Activated naive CD8-positive, alpha-beta T cell (primary cell): ENCODE results near the gene NSF.
"Not testable (repeated sequence)": the region's sequence is repeated elsewhere in the genome, so short reads cannot be mapped to it uniquely, and the experiment has no call there.

Experiments
- H3K27ac Mint-ChIP-seq: one replicate; pipeline ENCODE4 v1.8.0; 2021; ENCODE audit warnings: mixed read lengths
- H3K27me3 Mint-ChIP-seq: one replicate; pipeline ENCODE4 v1.8.0; 2021; ENCODE audit warnings: mixed read lengths
- H3K36me3 Mint-ChIP-seq: one replicate; pipeline ENCODE4 v1.8.0; 2021; ENCODE audit warnings: mixed read lengths
- H3K4me1 Mint-ChIP-seq: one replicate; pipeline ENCODE4 v1.8.0; 2021; ENCODE audit warnings: low read depth, mixed read lengths
- H3K4me3 Mint-ChIP-seq: one replicate; pipeline ENCODE4 v1.8.0; 2021; ENCODE audit warnings: mild to moderate bottlenecking, mixed read lengths
- H3K9me3 Mint-ChIP-seq: one replicate; pipeline ENCODE4 v1.8.0; 2021; ENCODE audit warnings: low read depth, mixed read lengths

NSF gene

GRCh38 chr17:46613876-46614275 lies 23.4 kb downstream of the NSF start:
- not testable (repeated sequence) for H3K27me3 Mint-ChIP-seq, H3K36me3 Mint-ChIP-seq, H3K4me1 Mint-ChIP-seq, H3K9me3 Mint-ChIP-seq, H3K4me3 Mint-ChIP-seq, H3K27ac Mint-ChIP-seq

- not testable (repeated sequence) for H3K4me1 Mint-ChIP-seq, H3K27me3 Mint-ChIP-seq, H3K4me3 Mint-ChIP-seq, H3K36me3 Mint-ChIP-seq, H3K9me3 Mint-ChIP-seq, H3K27ac Mint-ChIP-seq
Measured at GRCh38 chr17:46617121-46617520, 26.7 kb downstream of the NSF start.

GRCh38 chr17:46618975-46619374 lies 28.5 kb downstream of the NSF start:
- H3K27me3 Mint-ChIP-seq, H3K36me3 Mint-ChIP-seq, H3K9me3 Mint-ChIP-seq, H3K4me1 Mint-ChIP-seq, H3K27ac Mint-ChIP-seq, H3K4me3 Mint-ChIP-seq: not testable (repeated sequence)

GRCh38 chr17:46623790-46624189 lies 33.3 kb downstream of the NSF start:
- H3K36me3 Mint-ChIP-seq, H3K27ac Mint-ChIP-seq, H3K9me3 Mint-ChIP-seq, H3K27me3 Mint-ChIP-seq, H3K4me1 Mint-ChIP-seq, H3K4me3 Mint-ChIP-seq: not testable (repeated sequence)

- not testable (repeated sequence) for H3K4me3 Mint-ChIP-seq, H3K4me1 Mint-ChIP-seq, H3K27me3 Mint-ChIP-seq, H3K27ac Mint-ChIP-seq, H3K9me3 Mint-ChIP-seq, H3K36me3 Mint-ChIP-seq
Measured at GRCh38 chr17:46624726-46625125, 34.3 kb downstream of the NSF start.

- H3K36me3 Mint-ChIP-seq, H3K27me3 Mint-ChIP-seq, H3K4me3 Mint-ChIP-seq, H3K4me1 Mint-ChIP-seq, H3K9me3 Mint-ChIP-seq, H3K27ac Mint-ChIP-seq: not testable (repeated sequence)
Measured at GRCh38 chr17:46627452-46627851, 37.0 kb downstream of the NSF start.

- not testable (repeated sequence) for H3K36me3 Mint-ChIP-seq, H3K27ac Mint-ChIP-seq, H3K27me3 Mint-ChIP-seq, H3K9me3 Mint-ChIP-seq, H3K4me3 Mint-ChIP-seq, H3K4me1 Mint-ChIP-seq
Measured at GRCh38 chr17:46628753-46629436, 38.4 kb downstream of the NSF start.

GRCh38 chr17:46632146-46632545 lies 41.7 kb downstream of the NSF start:
- not testable (repeated sequence) for H3K4me3 Mint-ChIP-seq, H3K27ac Mint-ChIP-seq, H3K9me3 Mint-ChIP-seq, H3K27me3 Mint-ChIP-seq, H3K4me1 Mint-ChIP-seq, H3K36me3 Mint-ChIP-seq

GRCh38 chr17:46634844-46635243 lies 44.4 kb downstream of the NSF start:
- not testable (repeated sequence) for H3K27ac Mint-ChIP-seq, H3K9me3 Mint-ChIP-seq, H3K4me1 Mint-ChIP-seq, H3K36me3 Mint-ChIP-seq, H3K27me3 Mint-ChIP-seq, H3K4me3 Mint-ChIP-seq

- H3K36me3 Mint-ChIP-seq, H3K4me3 Mint-ChIP-seq, H3K9me3 Mint-ChIP-seq, H3K4me1 Mint-ChIP-seq, H3K27ac Mint-ChIP-seq, H3K27me3 Mint-ChIP-seq: not testable (repeated sequence)
Measured at GRCh38 chr17:46641861-46642656, 51.6 kb downstream of the NSF start.

- H3K36me3 Mint-ChIP-seq, H3K4me1 Mint-ChIP-seq, H3K27ac Mint-ChIP-seq, H3K9me3 Mint-ChIP-seq, H3K4me3 Mint-ChIP-seq, H3K27me3 Mint-ChIP-seq: not testable (repeated sequence)
Measured at GRCh38 chr17:46647251-46647650, 56.8 kb downstream of the NSF start.

- not testable (repeated sequence) for H3K9me3 Mint-ChIP-seq, H3K4me3 Mint-ChIP-seq, H3K36me3 Mint-ChIP-seq, H3K27ac Mint-ChIP-seq, H3K4me1 Mint-ChIP-seq, H3K27me3 Mint-ChIP-seq
Measured at GRCh38 chr17:46647688-46648278, 57.3 kb downstream of the NSF start.

GRCh38 chr17:46649246-46649645 lies 58.8 kb downstream of the NSF start:
- H3K4me1 Mint-ChIP-seq, H3K27ac Mint-ChIP-seq, H3K27me3 Mint-ChIP-seq, H3K4me3 Mint-ChIP-seq, H3K36me3 Mint-ChIP-seq, H3K9me3 Mint-ChIP-seq: not testable (repeated sequence)

GRCh38 chr17:46652024-46652643 lies 61.7 kb downstream of the NSF start:
- H3K4me3 Mint-ChIP-seq = not testable (repeated sequence)

GRCh38 chr17:46658235-46658634 lies 67.8 kb downstream of the NSF start:
- H3K27me3 Mint-ChIP-seq, H3K36me3 Mint-ChIP-seq, H3K4me1 Mint-ChIP-seq, H3K4me3 Mint-ChIP-seq, H3K27ac Mint-ChIP-seq, H3K9me3 Mint-ChIP-seq: not testable (repeated sequence)

More at GRCh38 chr17:46652024-46652643, 61.7 kb downstream of the NSF start:
- H3K27me3 Mint-ChIP-seq, H3K36me3 Mint-ChIP-seq, H3K27ac Mint-ChIP-seq, H3K9me3 Mint-ChIP-seq, H3K4me1 Mint-ChIP-seq: not testable (repeated sequence)

GRCh38 chr17:46659702-46660101 lies 69.2 kb downstream of the NSF start:
- H3K27me3 Mint-ChIP-seq, H3K4me3 Mint-ChIP-seq, H3K36me3 Mint-ChIP-seq, H3K4me1 Mint-ChIP-seq, H3K9me3 Mint-ChIP-seq, H3K27ac Mint-ChIP-seq: not testable (repeated sequence)
